ENCODE data around the gene PRRT3. TPM values are rescaled to one million over a fixed set of nuclear protein-coding genes. Genes with fewer than 3 reads are reported as not detected.
A peak's percentile ranks its signal among the peaks of the same experiment; 100 is the strongest.

PRRT3 gene
- total and polyA plus RNA-seq, 2 of the 13 experiments (the other 11 are each of a cell fraction or from before 2014, with no cell fraction given) = 0.22 to 0.44 TPM

DNA sequence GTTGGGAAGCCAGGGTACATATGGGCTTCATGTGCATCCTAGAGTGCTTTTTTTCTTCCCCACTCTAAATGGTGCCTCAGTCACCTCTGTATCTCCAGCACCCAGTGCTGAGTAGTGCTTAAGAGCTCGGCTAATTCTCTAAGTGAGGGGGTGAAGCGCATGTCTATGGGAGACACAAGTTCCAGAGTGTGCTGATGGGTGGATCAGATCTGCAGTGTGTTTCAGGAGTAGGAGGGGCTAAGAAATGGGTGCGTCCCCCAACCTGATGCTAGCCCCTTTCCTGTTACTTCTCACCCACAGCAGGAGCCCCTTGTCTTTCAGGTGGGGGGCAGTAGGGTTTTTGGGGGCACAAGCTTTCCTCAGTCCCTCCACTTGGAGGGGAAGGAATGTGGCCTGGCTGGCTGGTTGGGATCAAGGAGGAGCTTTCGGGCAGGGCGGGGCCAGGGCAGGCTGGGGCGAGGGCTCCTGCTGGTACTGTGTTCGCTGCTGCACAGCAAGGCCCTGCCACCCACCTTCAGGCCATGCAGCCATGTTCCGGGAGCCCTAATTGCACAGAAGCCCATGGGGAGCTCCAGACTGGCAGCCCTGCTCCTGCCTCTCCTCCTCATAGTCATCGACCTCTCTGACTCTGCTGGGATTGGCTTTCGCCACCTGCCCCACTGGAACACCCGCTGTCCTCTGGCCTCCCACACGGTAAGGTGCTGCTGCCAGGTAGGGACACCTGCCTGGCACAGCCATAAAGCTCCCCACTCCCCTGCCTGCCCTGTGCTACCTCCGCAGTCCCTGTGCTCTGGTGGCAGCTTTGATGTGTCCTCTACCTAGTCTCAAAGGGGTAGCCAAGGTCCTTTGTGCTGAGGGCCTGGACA is 49.6 kb downstream of the PRRT3 start, which contains the start of gene IL17RE (continued):
- TF ChIP-seq LCORL (IDR thresholded peaks at IDR 0.05) = no peak
- TF ChIP-seq LCORL (CRISPR knock-in tag; IDR thresholded peaks at IDR 0.05) = peak; percentile 76
- TF ChIP-seq TGIF2 (CRISPR knock-in tag; IDR thresholded peaks at IDR 0.05) = 0 out of 2 replicates have a peak, but pooled peaks have one; percentile 52
- TF ChIP-seq SRSF4 (IDR thresholded peaks at IDR 0.05; ENCODE audit: low read depth, low read length, poor library complexity, severe bottlenecking) = no peak
- TF ChIP-seq ZNF441 (CRISPR knock-in tag; IDR thresholded peaks at IDR 0.05; ENCODE audit: borderline replicate concordance) = no peak
- no peak for TF ChIP-seq JUND (CRISPR knock-in tag; IDR thresholded peaks at IDR 0.05)
- TF ChIP-seq ZNF672 (CRISPR knock-in tag; IDR thresholded peaks at IDR 0.05) = no peak
- no peak for TF ChIP-seq ZNF772 (CRISPR knock-in tag; IDR thresholded peaks at IDR 0.05)
- no peak for TF ChIP-seq ZNF468 (CRISPR knock-in tag; IDR thresholded peaks at IDR 0.05)
- TF ChIP-seq, protein P1, sequence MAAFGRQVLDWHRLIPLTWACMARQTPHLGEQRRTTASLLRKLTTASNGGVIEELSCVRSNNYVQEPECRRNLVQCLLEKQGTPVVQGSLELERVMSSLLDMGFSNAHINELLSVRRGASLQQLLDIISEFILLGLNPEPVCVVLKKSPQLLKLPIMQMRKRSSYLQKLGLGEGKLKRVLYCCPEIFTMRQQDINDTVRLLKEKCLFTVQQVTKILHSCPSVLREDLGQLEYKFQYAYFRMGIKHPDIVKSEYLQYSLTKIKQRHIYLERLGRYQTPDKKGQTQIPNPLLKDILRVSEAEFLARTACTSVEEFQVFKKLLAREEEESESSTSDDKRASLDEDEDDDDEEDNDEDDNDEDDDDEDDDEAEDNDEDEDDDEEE (CRISPR knock-in tag; IDR thresholded peaks at IDR 0.05) = no peak
- no peak for TF ChIP-seq EHMT2 (IDR thresholded peaks at IDR 0.05; ENCODE audit: borderline replicate concordance, low read depth, low read length)
- TF ChIP-seq, protein P2, sequence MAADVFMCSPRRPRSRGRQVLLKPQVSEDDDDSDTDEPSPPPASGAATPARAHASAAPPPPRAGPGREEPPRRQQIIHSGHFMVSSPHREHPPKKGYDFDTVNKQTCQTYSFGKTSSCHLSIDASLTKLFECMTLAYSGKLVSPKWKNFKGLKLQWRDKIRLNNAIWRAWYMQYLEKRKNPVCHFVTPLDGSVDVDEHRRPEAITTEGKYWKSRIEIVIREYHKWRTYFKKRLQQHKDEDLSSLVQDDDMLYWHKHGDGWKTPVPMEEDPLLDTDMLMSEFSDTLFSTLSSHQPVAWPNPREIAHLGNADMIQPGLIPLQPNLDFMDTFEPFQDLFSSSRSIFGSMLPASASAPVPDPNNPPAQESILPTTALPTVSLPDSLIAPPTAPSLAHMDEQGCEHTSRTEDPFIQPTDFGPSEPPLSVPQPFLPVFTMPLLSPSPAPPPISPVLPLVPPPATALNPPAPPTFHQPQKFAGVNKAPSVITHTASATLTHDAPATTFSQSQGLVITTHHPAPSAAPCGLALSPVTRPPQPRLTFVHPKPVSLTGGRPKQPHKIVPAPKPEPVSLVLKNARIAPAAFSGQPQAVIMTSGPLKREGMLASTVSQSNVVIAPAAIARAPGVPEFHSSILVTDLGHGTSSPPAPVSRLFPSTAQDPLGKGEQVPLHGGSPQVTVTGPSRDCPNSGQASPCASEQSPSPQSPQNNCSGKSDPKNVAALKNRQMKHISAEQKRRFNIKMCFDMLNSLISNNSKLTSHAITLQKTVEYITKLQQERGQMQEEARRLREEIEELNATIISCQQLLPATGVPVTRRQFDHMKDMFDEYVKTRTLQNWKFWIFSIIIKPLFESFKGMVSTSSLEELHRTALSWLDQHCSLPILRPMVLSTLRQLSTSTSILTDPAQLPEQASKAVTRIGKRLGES (CRISPR knock-in tag; IDR thresholded peaks at IDR 0.05; ENCODE audit: borderline replicate concordance) = no peak
- TF ChIP-seq, protein P3, sequence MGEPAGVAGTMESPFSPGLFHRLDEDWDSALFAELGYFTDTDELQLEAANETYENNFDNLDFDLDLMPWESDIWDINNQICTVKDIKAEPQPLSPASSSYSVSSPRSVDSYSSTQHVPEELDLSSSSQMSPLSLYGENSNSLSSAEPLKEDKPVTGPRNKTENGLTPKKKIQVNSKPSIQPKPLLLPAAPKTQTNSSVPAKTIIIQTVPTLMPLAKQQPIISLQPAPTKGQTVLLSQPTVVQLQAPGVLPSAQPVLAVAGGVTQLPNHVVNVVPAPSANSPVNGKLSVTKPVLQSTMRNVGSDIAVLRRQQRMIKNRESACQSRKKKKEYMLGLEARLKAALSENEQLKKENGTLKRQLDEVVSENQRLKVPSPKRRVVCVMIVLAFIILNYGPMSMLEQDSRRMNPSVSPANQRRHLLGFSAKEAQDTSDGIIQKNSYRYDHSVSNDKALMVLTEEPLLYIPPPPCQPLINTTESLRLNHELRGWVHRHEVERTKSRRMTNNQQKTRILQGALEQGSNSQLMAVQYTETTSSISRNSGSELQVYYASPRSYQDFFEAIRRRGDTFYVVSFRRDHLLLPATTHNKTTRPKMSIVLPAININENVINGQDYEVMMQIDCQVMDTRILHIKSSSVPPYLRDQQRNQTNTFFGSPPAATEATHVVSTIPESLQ (CRISPR knock-in tag; conservative IDR thresholded peaks at IDR 0.05) = no peak
- TF ChIP-seq ZNF713 (CRISPR knock-in tag; IDR thresholded peaks at IDR 0.05) = 0 out of 2 replicates have a peak, but pooled peaks have one; percentile 12
- TF ChIP-seq ZNF883 (CRISPR knock-in tag; IDR thresholded peaks at IDR 0.05; ENCODE audit: not compliant biosample characterization) = peak; percentile 7
- TF ChIP-seq MAFK (conservative IDR thresholded peaks at IDR 0.05 in 1 of 2, IDR thresholded peaks at IDR 0.05 in 1 of 2; ENCODE audit: low read length in 2 of 2) = no peak
- TF ChIP-seq NR3C1 (CRISPR knock-in tag; IDR thresholded peaks at IDR 0.05) = no peak
- TF ChIP-seq HHEX (CRISPR knock-in tag; IDR thresholded peaks at IDR 0.05) = no peak
- no peak; the same call in 1 of the 2 replicates for TF ChIP-seq RCOR2 (CRISPR knock-in tag; IDR thresholded peaks at IDR 0.05)
- TF ChIP-seq, protein P4, sequence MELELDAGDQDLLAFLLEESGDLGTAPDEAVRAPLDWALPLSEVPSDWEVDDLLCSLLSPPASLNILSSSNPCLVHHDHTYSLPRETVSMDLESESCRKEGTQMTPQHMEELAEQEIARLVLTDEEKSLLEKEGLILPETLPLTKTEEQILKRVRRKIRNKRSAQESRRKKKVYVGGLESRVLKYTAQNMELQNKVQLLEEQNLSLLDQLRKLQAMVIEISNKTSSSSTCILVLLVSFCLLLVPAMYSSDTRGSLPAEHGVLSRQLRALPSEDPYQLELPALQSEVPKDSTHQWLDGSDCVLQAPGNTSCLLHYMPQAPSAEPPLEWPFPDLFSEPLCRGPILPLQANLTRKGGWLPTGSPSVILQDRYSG (CRISPR knock-in tag; IDR thresholded peaks at IDR 0.05) = no peak
- TF ChIP-seq PHF21A (CRISPR knock-in tag; IDR thresholded peaks at IDR 0.05) = no peak
- TF ChIP-seq, protein P5, sequence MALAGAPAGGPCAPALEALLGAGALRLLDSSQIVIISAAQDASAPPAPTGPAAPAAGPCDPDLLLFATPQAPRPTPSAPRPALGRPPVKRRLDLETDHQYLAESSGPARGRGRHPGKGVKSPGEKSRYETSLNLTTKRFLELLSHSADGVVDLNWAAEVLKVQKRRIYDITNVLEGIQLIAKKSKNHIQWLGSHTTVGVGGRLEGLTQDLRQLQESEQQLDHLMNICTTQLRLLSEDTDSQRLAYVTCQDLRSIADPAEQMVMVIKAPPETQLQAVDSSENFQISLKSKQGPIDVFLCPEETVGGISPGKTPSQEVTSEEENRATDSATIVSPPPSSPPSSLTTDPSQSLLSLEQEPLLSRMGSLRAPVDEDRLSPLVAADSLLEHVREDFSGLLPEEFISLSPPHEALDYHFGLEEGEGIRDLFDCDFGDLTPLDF (CRISPR knock-in tag; IDR thresholded peaks at IDR 0.05) = no peak

Measured in HepG2 (cell line).